ENCODE measurements around the gene MRPL23.

DNA sequence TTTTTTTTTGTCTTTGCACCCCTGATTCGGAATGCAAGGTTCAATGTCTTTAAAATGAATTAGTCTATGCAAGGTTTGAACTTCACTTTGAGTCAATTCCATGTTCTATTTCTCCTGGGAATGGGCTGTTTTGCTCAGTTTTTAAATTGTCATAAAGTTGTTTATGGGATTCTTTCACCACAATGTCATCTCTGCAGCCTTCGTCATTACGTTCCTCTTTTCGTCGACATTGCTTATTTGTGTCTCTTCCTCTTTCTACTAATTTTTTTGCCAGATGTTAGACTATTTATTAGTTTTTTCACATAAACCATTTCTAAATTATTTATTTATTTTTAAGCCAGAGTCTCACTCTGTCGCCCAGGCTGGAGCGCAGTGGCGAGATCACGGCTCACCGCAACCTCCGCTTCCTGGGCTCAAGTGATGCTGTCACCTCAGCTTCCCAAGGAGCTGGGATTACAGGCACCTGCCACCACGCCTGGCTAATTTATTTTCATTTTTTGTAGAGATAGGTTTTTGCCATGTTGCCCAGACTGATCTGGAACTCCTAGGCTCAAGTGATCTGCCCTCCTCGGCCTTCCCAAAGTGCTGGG lies 34.7 kb upstream of the MRPL23 start:
- TF ChIP-seq POLR2AphosphoS5 (IDR thresholded peaks at IDR 0.05; ENCODE audit: low read depth, low read length) (no peak), REST (IDR thresholded peaks at IDR 0.05; ENCODE audit: insufficient read depth in 1 of 2, low read depth in 2 of 2, low read length in 1 of 2) (no peak), TCF7L2 (IDR thresholded peaks at IDR 0.05; ENCODE audit: low read depth, low read length) (no peak), SIN3A (IDR thresholded peaks at IDR 0.05; ENCODE audit: borderline replicate concordance, insufficient read depth, low read depth, low read length) (no peak)
- TF ChIP-seq, protein P1, sequence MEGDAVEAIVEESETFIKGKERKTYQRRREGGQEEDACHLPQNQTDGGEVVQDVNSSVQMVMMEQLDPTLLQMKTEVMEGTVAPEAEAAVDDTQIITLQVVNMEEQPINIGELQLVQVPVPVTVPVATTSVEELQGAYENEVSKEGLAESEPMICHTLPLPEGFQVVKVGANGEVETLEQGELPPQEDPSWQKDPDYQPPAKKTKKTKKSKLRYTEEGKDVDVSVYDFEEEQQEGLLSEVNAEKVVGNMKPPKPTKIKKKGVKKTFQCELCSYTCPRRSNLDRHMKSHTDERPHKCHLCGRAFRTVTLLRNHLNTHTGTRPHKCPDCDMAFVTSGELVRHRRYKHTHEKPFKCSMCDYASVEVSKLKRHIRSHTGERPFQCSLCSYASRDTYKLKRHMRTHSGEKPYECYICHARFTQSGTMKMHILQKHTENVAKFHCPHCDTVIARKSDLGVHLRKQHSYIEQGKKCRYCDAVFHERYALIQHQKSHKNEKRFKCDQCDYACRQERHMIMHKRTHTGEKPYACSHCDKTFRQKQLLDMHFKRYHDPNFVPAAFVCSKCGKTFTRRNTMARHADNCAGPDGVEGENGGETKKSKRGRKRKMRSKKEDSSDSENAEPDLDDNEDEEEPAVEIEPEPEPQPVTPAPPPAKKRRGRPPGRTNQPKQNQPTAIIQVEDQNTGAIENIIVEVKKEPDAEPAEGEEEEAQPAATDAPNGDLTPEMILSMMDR (IDR thresholded peaks at IDR 0.05) = no peak

Measured in Panc1 (cell line).